HG02938 (cell line): ENCODE data around the gene NDUFS4.
"Not testable (repeated sequence)": the region's sequence is repeated elsewhere in the genome, so short reads cannot be mapped to it uniquely, and the experiment has no call there.

Source experiments
- ATAC-seq: cut with Tn5 transposase; IDR thresholded peaks from one replicate; pipeline ENCODE4 v1.9.1; 2021; ENCODE audit warnings: mild to moderate bottlenecking, moderate library complexity; ENCODE audit not compliant: unreplicated experiment

Gene NDUFS4

GRCh38 chr5:53571403-53571802 lies 11.0 kb downstream of the NDUFS4 start:
- ATAC-seq = no peak

- no peak for ATAC-seq
These were observed 14.7 kb downstream of the NDUFS4 start for GRCh38 chr5:53575101-53575500.

- ATAC-seq = no peak
These were observed 15.4 kb downstream of the NDUFS4 start for GRCh38 chr5:53575831-53576230.

GRCh38 chr5:53576674-53577073 lies 16.2 kb downstream of the NDUFS4 start:
- no peak for ATAC-seq

GRCh38 chr5:53578854-53579253 lies 18.4 kb downstream of the NDUFS4 start:
- no peak for ATAC-seq

- no peak for ATAC-seq
These were observed 20.1 kb downstream of the NDUFS4 start for GRCh38 chr5:53580547-53580946.

- no peak for ATAC-seq
These were observed 21.8 kb downstream of the NDUFS4 start for GRCh38 chr5:53582225-53582624.

GRCh38 chr5:53590759-53591158 lies 30.3 kb downstream of the NDUFS4 start:
- no peak for ATAC-seq

- ATAC-seq = no peak
These were observed 34.0 kb downstream of the NDUFS4 start for GRCh38 chr5:53594419-53594818.

GRCh38 chr5:53597894-53598293 lies 37.5 kb downstream of the NDUFS4 start:
- no peak for ATAC-seq

GRCh38 chr5:53601570-53601969 lies 41.1 kb downstream of the NDUFS4 start:
- no peak for ATAC-seq

- no peak for ATAC-seq
These were observed 42.7 kb downstream of the NDUFS4 start for GRCh38 chr5:53603009-53603687.

GRCh38 chr5:53604309-53604708 lies 43.9 kb downstream of the NDUFS4 start:
- no peak for ATAC-seq

GRCh38 chr5:53607886-53608285 lies 47.4 kb downstream of the NDUFS4 start:
- ATAC-seq = no peak

- ATAC-seq = not testable (repeated sequence)
These were observed 48.5 kb downstream of the NDUFS4 start for GRCh38 chr5:53608897-53609296.

GRCh38 chr5:53613061-53613460 lies 52.6 kb downstream of the NDUFS4 start:
- no peak for ATAC-seq

GRCh38 chr5:53613536-53613935 lies 53.1 kb downstream of the NDUFS4 start:
- ATAC-seq = no peak

- no peak for ATAC-seq
These were observed 54.0 kb downstream of the NDUFS4 start for GRCh38 chr5:53614376-53614885.

- no peak for ATAC-seq
These were observed 56.6 kb downstream of the NDUFS4 start for GRCh38 chr5:53616939-53617549.

- no peak for ATAC-seq
These were observed 70.8 kb downstream of the NDUFS4 start for GRCh38 chr5:53631251-53631650.

- no peak for ATAC-seq
These were observed 81.6 kb downstream of the NDUFS4 start for GRCh38 chr5:53642061-53642460.

GRCh38 chr5:53643445-53643844 lies 83.0 kb downstream of the NDUFS4 start:
- no peak for ATAC-seq

- ATAC-seq = no peak
These were observed 84.6 kb downstream of the NDUFS4 start for GRCh38 chr5:53645078-53645477.
